Stimulated activated CD4-positive, alpha-beta T cell treated with anti-CD3 and anti-CD28 coated beads, Interleukin-4, amount 100 ng/mL, for 24 hours (primary cell): Measurements from ENCODE around the gene NR4A1.

Experiments used
- DNase-seq: peaks from one replicate; pipeline ENCODE4 v3.0.0-alpha.2; 2020

The NR4A1 gene

GRCh38 chr12:52018433-52019112 lies 32.7 kb upstream of the NR4A1 start:
- DNase-seq: no peak

- no peak for DNase-seq
Measured at GRCh38 chr12:52019113-52019770, 32.0 kb upstream of the NR4A1 start.

GRCh38 chr12:52020539-52021336 lies 30.5 kb upstream of the NR4A1 start:
- DNase-seq: peak; percentile 63

GRCh38 chr12:52022841-52023181 lies 28.4 kb upstream of the NR4A1 start:
- peak; percentile 24 for DNase-seq

- peak; percentile 93 for DNase-seq
Measured at GRCh38 chr12:52023182-52023975, 27.9 kb upstream of the NR4A1 start.

- DNase-seq: no peak
Measured at GRCh38 chr12:52023976-52024688, 27.1 kb upstream of the NR4A1 start.

- peak; percentile 51 for DNase-seq
Measured at GRCh38 chr12:52024845-52025230, 26.4 kb upstream of the NR4A1 start.

- no peak for DNase-seq
Measured at GRCh38 chr12:52026263-52026662, 25.0 kb upstream of the NR4A1 start.

GRCh38 chr12:52027085-52027843 lies 24.0 kb upstream of the NR4A1 start:
- no peak for DNase-seq

- no peak for DNase-seq
Measured at GRCh38 chr12:52029685-52030084, 21.6 kb upstream of the NR4A1 start.

GRCh38 chr12:52032446-52032803 lies 18.8 kb upstream of the NR4A1 start:
- DNase-seq: no peak

- peak; percentile 90 for DNase-seq
Measured at GRCh38 chr12:52032804-52033445, 18.3 kb upstream of the NR4A1 start.

- no peak for DNase-seq
Measured at GRCh38 chr12:52033446-52034140, 17.6 kb upstream of the NR4A1 start.

GRCh38 chr12:52035190-52035589 lies 16.1 kb upstream of the NR4A1 start:
- DNase-seq: no peak

- no peak for DNase-seq
Measured at GRCh38 chr12:52035926-52036325, 15.3 kb upstream of the NR4A1 start.

GRCh38 chr12:52036587-52037171 lies 14.6 kb upstream of the NR4A1 start:
- peak; percentile 77 for DNase-seq

GRCh38 chr12:52037248-52037861 lies 13.9 kb upstream of the NR4A1 start:
- DNase-seq: no peak

GRCh38 chr12:52038447-52038846 lies 12.8 kb upstream of the NR4A1 start:
- DNase-seq: no peak

- DNase-seq: no peak
Measured at GRCh38 chr12:52041035-52041434, 10.2 kb upstream of the NR4A1 start.

GRCh38 chr12:52041695-52042123 lies 9.5 kb upstream of the NR4A1 start:
- DNase-seq: peak; percentile 27
